ENCODE results near the gene TEPSIN. TPM values are rescaled to one million over a fixed set of nuclear protein-coding genes. Genes with fewer than 3 reads are reported as not detected.

TEPSIN gene
- total RNA-seq, 1 donor from 2014 or later, result 117 TPM

- Histone ChIP-seq H3K9me3 (no peaks in the 10 kb centered on the region), H3K27ac (no peak overlapping the region), H3K4me1 (no peaks in the 10 kb centered on the region), H3K36me3 (peaks cover 3 to 10% of the 10 kb centered on the region in 2 donors), H3K27me3 (no peaks in the 10 kb centered on the region), H3K4me3 (no peak overlapping the region)
- no peak for DNase-seq (ENCODE audit: low spot score in 2 of 2)
- TF ChIP-seq, protein P1, sequence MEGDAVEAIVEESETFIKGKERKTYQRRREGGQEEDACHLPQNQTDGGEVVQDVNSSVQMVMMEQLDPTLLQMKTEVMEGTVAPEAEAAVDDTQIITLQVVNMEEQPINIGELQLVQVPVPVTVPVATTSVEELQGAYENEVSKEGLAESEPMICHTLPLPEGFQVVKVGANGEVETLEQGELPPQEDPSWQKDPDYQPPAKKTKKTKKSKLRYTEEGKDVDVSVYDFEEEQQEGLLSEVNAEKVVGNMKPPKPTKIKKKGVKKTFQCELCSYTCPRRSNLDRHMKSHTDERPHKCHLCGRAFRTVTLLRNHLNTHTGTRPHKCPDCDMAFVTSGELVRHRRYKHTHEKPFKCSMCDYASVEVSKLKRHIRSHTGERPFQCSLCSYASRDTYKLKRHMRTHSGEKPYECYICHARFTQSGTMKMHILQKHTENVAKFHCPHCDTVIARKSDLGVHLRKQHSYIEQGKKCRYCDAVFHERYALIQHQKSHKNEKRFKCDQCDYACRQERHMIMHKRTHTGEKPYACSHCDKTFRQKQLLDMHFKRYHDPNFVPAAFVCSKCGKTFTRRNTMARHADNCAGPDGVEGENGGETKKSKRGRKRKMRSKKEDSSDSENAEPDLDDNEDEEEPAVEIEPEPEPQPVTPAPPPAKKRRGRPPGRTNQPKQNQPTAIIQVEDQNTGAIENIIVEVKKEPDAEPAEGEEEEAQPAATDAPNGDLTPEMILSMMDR (IDR thresholded peaks at IDR 0.05), result no peak
- intact Hi-C loops (cut with DNase I), result no loop called here
These were observed 36.5 kb downstream of the TEPSIN start for GRCh38 chr17:81202318-81202717.

DNA sequence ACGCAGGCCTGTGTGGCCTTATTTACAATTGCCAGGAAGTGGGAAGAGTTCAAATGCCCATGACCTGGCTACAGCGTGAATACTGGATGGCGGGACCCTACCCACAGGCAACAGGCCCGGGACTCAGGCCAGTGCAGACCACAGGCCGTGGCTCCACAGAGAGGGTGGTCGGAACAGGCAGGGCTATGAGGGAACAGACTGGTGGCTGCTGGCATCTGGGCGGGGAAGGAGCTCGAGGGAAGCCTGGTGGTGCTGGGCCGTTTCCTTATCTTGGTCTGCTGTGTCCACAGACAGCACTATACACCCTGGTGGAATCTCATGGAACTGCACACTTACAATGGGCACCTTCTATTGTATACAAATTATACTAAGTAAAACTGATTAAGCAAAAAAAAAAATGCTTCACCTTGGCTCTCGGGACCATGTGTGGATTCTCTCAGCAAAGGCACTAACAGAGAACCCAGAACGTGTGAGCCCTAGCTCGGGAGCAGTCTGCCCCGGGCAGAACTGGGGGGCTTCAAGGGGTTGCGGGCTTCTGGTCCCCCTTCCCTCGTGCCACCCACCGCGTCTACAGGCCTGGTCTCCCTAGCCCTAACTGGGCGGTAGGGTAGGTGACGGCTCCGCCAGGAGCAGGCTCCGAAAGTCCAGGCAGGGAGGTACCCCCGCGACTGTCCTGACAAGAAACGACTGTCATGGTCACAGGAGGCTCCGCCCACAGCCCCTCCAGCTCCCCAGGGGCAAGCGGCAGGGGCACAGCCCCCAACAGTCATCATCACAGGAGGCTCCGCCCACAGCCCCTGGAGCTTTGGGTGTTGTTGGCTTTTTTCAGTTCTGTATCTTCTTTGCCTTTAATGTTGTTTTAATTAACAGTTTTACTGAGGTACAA is 37.9 kb downstream of the TEPSIN start:
- peaks cover 8 to 10% of the 10 kb centered on the region in 2 donors for H3K36me3 ChIP-seq
- intact Hi-C loops (cut with DNase I), result no loop called here
- no peak overlapping the region for H3K4me3 ChIP-seq
- H3K4me1 ChIP-seq, result no peaks in the 10 kb centered on the region
- DNase-seq (ENCODE audit: low spot score in 2 of 2), result no peak
- no peaks in the 10 kb centered on the region for H3K9me3 ChIP-seq
- TF ChIP-seq, protein P1 (IDR thresholded peaks at IDR 0.05), result peak in 2 of 3 experiments; percentile 33 to 49
- H3K27ac ChIP-seq, result no peak overlapping the region
- no peaks in the 10 kb centered on the region for H3K27me3 ChIP-seq

DNA sequence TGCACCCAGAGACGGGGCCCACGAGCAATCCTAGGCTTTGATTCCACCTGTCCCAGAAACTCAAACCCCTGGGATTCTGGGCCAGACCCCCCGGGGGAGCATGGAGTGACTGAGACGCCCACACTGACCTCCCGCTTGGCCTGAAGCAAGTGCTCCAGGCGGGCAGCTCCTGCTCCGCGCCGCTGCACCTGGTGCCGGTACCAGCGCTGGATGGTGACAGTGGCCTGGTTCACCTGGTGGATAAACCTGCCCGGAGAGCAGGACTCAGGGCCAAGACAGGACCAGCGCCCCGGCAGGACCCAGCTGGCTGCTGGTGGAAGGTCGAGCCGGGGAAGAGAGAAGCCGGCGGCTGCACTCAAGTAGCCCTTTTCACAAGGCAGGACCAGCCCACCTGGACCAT is 38.7 kb downstream of the TEPSIN start:
- peaks cover 8 to 10% of the 10 kb centered on the region in 2 donors for H3K36me3 ChIP-seq
- H3K27me3 ChIP-seq, result no peaks in the 10 kb centered on the region
- no peak for DNase-seq (ENCODE audit: low spot score in 2 of 2)
- TF ChIP-seq, protein P1 (IDR thresholded peaks at IDR 0.05), result no peak
- no peaks in the 10 kb centered on the region for H3K4me1 ChIP-seq
- intact Hi-C loops (cut with DNase I), result no loop called here
- H3K9me3 ChIP-seq, result no peaks in the 10 kb centered on the region
- H3K27ac ChIP-seq, result no peak overlapping the region
- no peak overlapping the region for H3K4me3 ChIP-seq

DNA sequence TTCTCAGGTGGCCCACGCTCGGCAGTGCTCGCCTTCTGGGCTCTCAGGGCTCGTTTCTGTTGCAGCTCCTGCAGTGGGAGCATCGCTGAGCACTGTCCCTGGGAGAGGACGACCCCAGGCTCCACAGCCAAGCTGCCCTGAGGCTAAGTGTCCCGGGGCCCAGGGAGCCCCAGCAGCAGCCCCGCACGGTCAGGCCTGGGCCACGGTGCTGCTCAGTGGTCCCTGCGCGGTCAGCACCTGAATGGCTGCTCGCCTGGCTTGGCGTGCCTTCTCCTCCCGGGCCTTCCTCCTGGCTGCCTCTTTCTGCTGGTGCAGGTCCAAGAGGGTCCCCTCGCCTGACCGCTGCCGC is 39.4 kb downstream of the TEPSIN start:
- Histone ChIP-seq H3K36me3 (peaks cover 8 to 10% of the 10 kb centered on the region in 2 donors), H3K4me1 (no peaks in the 10 kb centered on the region), H3K9me3 (no peaks in the 10 kb centered on the region), H3K27ac (no peak overlapping the region), H3K4me3 (no peak overlapping the region), H3K27me3 (no peaks in the 10 kb centered on the region)
- no peak for DNase-seq (ENCODE audit: low spot score in 2 of 2)
- TF ChIP-seq, protein P1 (IDR thresholded peaks at IDR 0.05), result no peak
- intact Hi-C loops (cut with DNase I), result no loop called here

GRCh38 chr17:81198826-81199481 is 39.9 kb downstream of the TEPSIN start:
- Histone ChIP-seq H3K27ac (no peak overlapping the region), H3K36me3 (peaks cover 8 to 10% of the 10 kb centered on the region in 2 donors), H3K27me3 (no peaks in the 10 kb centered on the region), H3K4me1 (no peaks in the 10 kb centered on the region), H3K9me3 (no peaks in the 10 kb centered on the region), H3K4me3 (no peak overlapping the region)
- intact Hi-C loops (cut with DNase I), result no loop called here
- TF ChIP-seq, protein P1 (IDR thresholded peaks at IDR 0.05), result no peak
- DNase-seq (ENCODE audit: low spot score in 2 of 2), result no peak
